Cardiac muscle cell (in vitro differentiated cells and primary cell): ENCODE measurements around the gene BCL3. TPM values are rescaled to one million over a fixed set of nuclear protein-coding genes. Genes with fewer than 3 reads are reported as not detected.

Source experiments
- DNase-seq, 2 donors: peaks; one replicate each; pipeline versions ENCODE4 v3.0.0 to v3.0.0-alpha.2; 2010 to 2017; ENCODE audit warnings: low read depth in 1 of 2, low spot score in 1 of 2
- H3K27ac ChIP-seq: fragments of 200-600 bp; sonication (generic); 2 replicates; pipeline ENCODE4 v1.5.1; 2016
- H3K27me3 ChIP-seq: fragments of 200-600 bp; sonication (generic); 2 replicates; pipeline ENCODE4 v1.6.0; 2016; ENCODE audit warnings: control low read depth
- H3K36me3 ChIP-seq: fragments of 200-600 bp; sonication (generic); 2 replicates; pipeline ENCODE4 v1.5.1; 2016; ENCODE audit warnings: control low read depth
- H3K4me1 ChIP-seq: fragments of 200-600 bp; sonication (generic); 2 replicates; pipeline ENCODE4 v1.8.1; 2017; ENCODE audit warnings: low read depth, mild to moderate bottlenecking, mixed run types
- H3K4me3 ChIP-seq: fragments of 200-600 bp; sonication (generic); 2 replicates; pipeline ENCODE4 v1.5.1; 2016; ENCODE audit warnings: mild to moderate bottlenecking
- H3K9me3 ChIP-seq: fragments of 200-600 bp; sonication (generic); 2 replicates; pipeline ENCODE4 v1.5.1; 2017; ENCODE audit warnings: low read depth, mild to moderate bottlenecking, control low read depth
- polyA plus RNA-seq: library from polyadenylated mRNA; unstranded; fragments of >200 nt; fragmentation: Nextera tagmentation; extraction: Ambion mirVana; gene quantifications from 2 replicates; pipeline ENCODE4 v1.2.1, GENCODE V29; 2016
- total RNA-seq: library from RNA; depleted of rRNA; stranded (reverse); fragments of >200 nt; gene quantifications from 2 replicates; pipeline ENCODE4 v1.2.3, GENCODE V29; 2016
- TF ChIP-seq, protein P1 (sequence below): IDR thresholded peaks from 2 replicates; pipeline ENCODE4 v1.5.1; 2012; ENCODE audit warnings: low read depth, mild to moderate bottlenecking, low read length

Gene BCL3
- total and polyA plus RNA-seq, 2 experiments from 2014 or later, result 12.4 to 15.3 TPM

DNA sequence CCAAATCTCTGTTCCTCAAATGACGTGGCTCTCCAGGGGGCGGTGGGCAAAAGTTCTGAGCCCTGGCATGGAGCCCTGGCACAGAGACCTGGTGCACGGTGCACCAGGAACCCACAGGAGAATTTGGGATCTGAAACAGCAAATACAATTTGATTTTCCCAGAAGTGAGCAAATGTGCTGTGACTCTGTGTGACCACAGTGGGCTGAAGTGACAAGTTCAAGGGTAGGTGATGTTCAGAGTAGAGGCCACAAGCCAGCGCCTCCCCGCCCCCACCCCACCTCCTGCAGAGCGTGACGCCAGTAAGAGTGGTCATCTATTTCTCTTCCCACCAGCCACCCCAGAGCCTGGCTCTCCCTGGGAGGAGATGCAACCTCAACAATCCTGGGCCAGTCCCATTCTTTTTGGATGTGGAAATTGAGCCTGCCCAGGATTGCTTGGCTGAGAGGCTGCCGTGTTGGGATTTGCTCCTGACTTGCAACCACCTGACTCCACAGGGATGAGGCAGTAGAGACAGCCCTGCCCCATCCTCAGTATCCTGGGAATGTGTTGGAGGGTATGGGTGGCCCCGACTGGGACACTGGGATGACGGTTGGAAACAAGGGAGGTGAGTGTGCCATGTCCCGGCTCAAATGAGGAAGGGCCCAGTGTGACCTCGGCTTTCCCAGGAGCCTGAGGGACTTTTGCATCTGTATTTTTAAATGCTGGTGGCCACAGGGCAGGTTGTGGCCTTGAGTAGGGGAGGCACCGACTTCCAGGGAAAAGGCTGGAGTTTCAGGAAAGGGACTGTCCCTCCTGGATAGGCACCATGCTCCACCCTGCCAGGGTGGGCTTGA is 11.1 kb upstream of the BCL3 start:
- Histone ChIP-seq H3K27ac (no peak overlapping the region), H3K36me3 (no peaks in the 10 kb centered on the region), H3K9me3 (no peaks in the 10 kb centered on the region), H3K4me3 (no peak overlapping the region), H3K27me3 (no peaks in the 10 kb centered on the region), H3K4me1 (no peaks in the 10 kb centered on the region)
- peak in 1 of 2 donors; percentile 75 for DNase-seq
- TF ChIP-seq, protein P1, sequence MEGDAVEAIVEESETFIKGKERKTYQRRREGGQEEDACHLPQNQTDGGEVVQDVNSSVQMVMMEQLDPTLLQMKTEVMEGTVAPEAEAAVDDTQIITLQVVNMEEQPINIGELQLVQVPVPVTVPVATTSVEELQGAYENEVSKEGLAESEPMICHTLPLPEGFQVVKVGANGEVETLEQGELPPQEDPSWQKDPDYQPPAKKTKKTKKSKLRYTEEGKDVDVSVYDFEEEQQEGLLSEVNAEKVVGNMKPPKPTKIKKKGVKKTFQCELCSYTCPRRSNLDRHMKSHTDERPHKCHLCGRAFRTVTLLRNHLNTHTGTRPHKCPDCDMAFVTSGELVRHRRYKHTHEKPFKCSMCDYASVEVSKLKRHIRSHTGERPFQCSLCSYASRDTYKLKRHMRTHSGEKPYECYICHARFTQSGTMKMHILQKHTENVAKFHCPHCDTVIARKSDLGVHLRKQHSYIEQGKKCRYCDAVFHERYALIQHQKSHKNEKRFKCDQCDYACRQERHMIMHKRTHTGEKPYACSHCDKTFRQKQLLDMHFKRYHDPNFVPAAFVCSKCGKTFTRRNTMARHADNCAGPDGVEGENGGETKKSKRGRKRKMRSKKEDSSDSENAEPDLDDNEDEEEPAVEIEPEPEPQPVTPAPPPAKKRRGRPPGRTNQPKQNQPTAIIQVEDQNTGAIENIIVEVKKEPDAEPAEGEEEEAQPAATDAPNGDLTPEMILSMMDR, result no peak

- Histone ChIP-seq H3K4me3 (no peak overlapping the region), H3K27me3 (no peaks in the 10 kb centered on the region), H3K9me3 (no peaks in the 10 kb centered on the region), H3K36me3 (no peaks in the 10 kb centered on the region), H3K4me1 (no peaks in the 10 kb centered on the region), H3K27ac (no peak overlapping the region)
- DNase-seq, result no peak
- TF ChIP-seq, protein P1, result no peak
These were observed 10.4 kb upstream of the BCL3 start for GRCh38 chr19:44738136-44738535.

DNA sequence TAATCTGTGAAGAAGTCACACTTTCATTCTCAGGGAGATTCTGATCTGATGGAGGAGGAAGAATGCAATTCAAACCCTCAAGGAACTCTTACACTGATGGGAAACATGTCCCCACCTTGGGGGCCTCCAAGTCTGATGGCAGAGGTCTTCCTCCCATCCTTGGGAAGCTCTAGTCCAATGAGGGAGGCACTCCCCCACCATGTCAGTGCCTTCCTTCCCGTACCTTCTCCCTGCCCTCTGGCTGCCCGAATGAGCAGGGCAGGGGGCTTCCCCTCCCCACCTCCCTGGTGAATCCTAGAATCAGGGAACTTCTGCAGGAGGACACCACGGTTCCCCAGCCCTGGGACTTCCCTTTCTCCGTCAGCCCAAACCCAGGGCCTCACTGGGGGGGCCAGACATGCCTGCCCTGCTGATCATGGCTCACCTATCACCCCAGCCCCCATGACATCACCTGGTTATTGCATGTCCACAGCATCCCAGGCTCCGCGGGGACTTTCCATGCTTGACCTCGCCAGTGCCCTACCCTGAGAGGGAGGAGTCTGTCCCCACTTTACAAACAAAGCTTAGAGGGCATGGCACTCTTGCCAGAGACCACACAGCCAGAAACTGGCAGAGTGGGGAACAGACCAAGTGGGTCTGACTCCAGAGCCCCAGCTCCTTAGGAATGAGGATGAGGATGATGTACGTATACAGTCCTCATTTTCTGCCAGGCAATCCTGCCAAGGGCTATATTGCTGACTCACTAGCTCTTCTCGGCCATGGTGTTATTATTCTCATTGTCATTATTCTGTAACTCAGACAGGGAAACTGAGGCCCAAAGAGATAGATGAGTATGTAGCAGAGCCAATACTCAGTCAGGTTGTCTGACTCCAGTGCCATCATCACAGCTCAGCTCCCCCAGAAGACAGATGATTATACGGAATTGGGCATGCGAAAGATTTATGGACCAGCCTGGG is 9.6 kb upstream of the BCL3 start:
- no peak for DNase-seq
- no peaks in the 10 kb centered on the region for H3K36me3 ChIP-seq
- H3K4me1 ChIP-seq, result no peaks in the 10 kb centered on the region
- no peak overlapping the region for H3K4me3 ChIP-seq
- TF ChIP-seq, protein P1, result no peak
- no peaks in the 10 kb centered on the region for H3K27me3 ChIP-seq
- H3K27ac ChIP-seq, result no peak overlapping the region
- no peaks in the 10 kb centered on the region for H3K9me3 ChIP-seq

GRCh38 chr19:44740351-44740824 is 8.1 kb upstream of the BCL3 start:
- H3K27me3 ChIP-seq, result no peaks in the 10 kb centered on the region
- no peak overlapping the region for H3K4me3 ChIP-seq
- no peaks in the 10 kb centered on the region for H3K36me3 ChIP-seq
- no peaks in the 10 kb centered on the region for H3K4me1 ChIP-seq
- TF ChIP-seq, protein P1, result no peak
- H3K27ac ChIP-seq, result no peak overlapping the region
- DNase-seq, result no peak
- H3K9me3 ChIP-seq, result no peaks in the 10 kb centered on the region

- Histone ChIP-seq H3K27ac (no peak overlapping the region), H3K36me3 (no peaks in the 10 kb centered on the region), H3K4me1 (no peaks in the 10 kb centered on the region), H3K9me3 (no peaks in the 10 kb centered on the region), H3K27me3 (peaks cover 8% of the 10 kb centered on the region), H3K4me3 (no peak overlapping the region)
- DNase-seq, result peak in 1 of 2 donors; percentile 49
- TF ChIP-seq, protein P1, result no peak
These were observed 7.2 kb upstream of the BCL3 start for GRCh38 chr19:44741258-44741731.
